Endothelial cell of umbilical vein (primary cell): ENCODE measurements around the gene OLIG1.

Source experiments
- EZH2 ChIP-seq: IDR thresholded peaks from 2 replicates; pipeline ENCODE4 v1.6.1; 2012; ENCODE audit warnings: borderline replicate concordance, low read depth, mild to moderate bottlenecking, moderate library complexity, low read length, inconsistent platforms; ENCODE audit not compliant: severe bottlenecking
- FOS ChIP-seq: IDR thresholded peaks from 2 replicates; pipeline ENCODE4 v1.6.1; 2011; ENCODE audit warnings: mild to moderate bottlenecking, low read length, moderate library complexity, borderline replicate concordance; ENCODE audit not compliant: insufficient read depth
- GATA2 ChIP-seq: IDR thresholded peaks from 2 replicates; pipeline ENCODE4 v1.7.0; 2011; ENCODE audit warnings: low read depth, mild to moderate bottlenecking, moderate library complexity, mixed read lengths, low read length; ENCODE audit not compliant: insufficient read length, insufficient read depth
- JUN ChIP-seq: IDR thresholded peaks from 2 replicates; pipeline ENCODE4 v1.6.1; 2011; ENCODE audit warnings: borderline replicate concordance, low read depth; ENCODE audit not compliant: insufficient read length, insufficient read depth
- MYC ChIP-seq: IDR thresholded peaks from one replicate; pipeline ENCODE4 v1.6.1; 2011; ENCODE audit warnings: mild to moderate bottlenecking, low read depth, low read length
- POLR2A ChIP-seq: IDR thresholded peaks from 2 replicates; pipeline ENCODE4 v1.6.1; 2012; ENCODE audit warnings: low read depth, mild to moderate bottlenecking, control low read depth, low read length
- POLR2AphosphoS5 ChIP-seq: IDR thresholded peaks from 2 replicates; pipeline ENCODE4 v1.6.1; 2012; ENCODE audit warnings: low read depth, mild to moderate bottlenecking, control low read depth, low read length, moderate library complexity; ENCODE audit not compliant: insufficient read depth
- TF ChIP-seq, protein P1 (sequence below), 2 donors: IDR thresholded peaks; 1 replicate in 1 of 2; 2 replicates in 1 of 2; pipeline ENCODE4 v1.5.1; 2011; ENCODE audit warnings: low read length in 2 of 2, mild to moderate bottlenecking in 2 of 2, moderate library complexity in 2 of 2, control low read depth in 1 of 2, inconsistent platforms in 1 of 2, low read depth in 1 of 2; ENCODE audit not compliant: insufficient read depth in 1 of 2; ENCODE audit errors: extremely low read depth in 1 of 2
- TF ChIP-seq, protein P2 (sequence below): IDR thresholded peaks from 2 replicates; pipeline ENCODE4 v1.6.1; 2011; ENCODE audit not compliant: insufficient read depth, insufficient read length

DNA sequence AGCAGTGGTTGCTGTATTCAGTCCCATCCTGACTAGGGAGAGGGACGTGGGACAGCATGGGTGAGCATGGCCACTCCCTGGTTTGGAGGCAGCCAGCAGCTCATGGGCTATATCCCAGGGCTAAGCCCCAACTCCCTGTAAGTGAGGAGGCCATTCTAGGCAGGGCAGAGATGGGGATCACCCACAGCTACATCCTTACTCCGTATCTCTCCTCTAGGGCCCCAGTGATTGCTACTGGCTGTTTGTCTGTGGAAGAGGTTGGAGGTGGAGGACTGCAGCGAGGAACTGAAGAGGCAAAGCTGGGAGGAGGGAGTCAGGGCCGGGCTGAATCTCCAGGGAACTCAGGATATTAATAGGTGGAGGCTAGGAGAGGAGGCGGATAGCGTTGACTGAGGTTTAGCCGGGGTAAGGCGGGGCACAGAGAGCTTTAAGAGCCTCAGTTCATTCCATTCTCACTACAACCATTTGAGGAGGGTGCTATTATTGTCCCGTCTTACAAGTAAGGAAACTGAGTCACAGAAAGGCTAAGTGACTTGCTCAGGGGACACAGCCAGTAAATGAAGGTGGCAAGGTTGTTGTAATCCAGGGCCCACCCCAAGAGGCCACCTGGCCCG lies 37.4 kb upstream of the OLIG1 start:
- TF ChIP-seq, protein P1, sequence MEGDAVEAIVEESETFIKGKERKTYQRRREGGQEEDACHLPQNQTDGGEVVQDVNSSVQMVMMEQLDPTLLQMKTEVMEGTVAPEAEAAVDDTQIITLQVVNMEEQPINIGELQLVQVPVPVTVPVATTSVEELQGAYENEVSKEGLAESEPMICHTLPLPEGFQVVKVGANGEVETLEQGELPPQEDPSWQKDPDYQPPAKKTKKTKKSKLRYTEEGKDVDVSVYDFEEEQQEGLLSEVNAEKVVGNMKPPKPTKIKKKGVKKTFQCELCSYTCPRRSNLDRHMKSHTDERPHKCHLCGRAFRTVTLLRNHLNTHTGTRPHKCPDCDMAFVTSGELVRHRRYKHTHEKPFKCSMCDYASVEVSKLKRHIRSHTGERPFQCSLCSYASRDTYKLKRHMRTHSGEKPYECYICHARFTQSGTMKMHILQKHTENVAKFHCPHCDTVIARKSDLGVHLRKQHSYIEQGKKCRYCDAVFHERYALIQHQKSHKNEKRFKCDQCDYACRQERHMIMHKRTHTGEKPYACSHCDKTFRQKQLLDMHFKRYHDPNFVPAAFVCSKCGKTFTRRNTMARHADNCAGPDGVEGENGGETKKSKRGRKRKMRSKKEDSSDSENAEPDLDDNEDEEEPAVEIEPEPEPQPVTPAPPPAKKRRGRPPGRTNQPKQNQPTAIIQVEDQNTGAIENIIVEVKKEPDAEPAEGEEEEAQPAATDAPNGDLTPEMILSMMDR (IDR thresholded peaks at IDR 0.05; ENCODE audit: extremely low read depth in 1 of 2, insufficient read depth in 1 of 2, low read depth in 1 of 2, low read length in 2 of 2), result no peak
- TF ChIP-seq POLR2A, result no peak
- TF ChIP-seq EZH2, result no peak
- TF ChIP-seq POLR2AphosphoS5, result no peak
- TF ChIP-seq FOS, result no peak
- TF ChIP-seq JUN, result no peak
- TF ChIP-seq, protein P2, sequence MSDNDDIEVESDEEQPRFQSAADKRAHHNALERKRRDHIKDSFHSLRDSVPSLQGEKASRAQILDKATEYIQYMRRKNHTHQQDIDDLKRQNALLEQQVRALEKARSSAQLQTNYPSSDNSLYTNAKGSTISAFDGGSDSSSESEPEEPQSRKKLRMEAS, result no peak
- TF ChIP-seq GATA2, result no peak
- TF ChIP-seq MYC, result no peak
